ENCODE measurements around the gene PLCL1. TPM values are rescaled to one million over a fixed set of nuclear protein-coding genes. Genes with fewer than 3 reads are reported as not detected.

The PLCL1 gene
- polyA plus RNA-seq, 1 of the 3 experiments (the other 2 are of a cell fraction): 7.7 TPM

DNA sequence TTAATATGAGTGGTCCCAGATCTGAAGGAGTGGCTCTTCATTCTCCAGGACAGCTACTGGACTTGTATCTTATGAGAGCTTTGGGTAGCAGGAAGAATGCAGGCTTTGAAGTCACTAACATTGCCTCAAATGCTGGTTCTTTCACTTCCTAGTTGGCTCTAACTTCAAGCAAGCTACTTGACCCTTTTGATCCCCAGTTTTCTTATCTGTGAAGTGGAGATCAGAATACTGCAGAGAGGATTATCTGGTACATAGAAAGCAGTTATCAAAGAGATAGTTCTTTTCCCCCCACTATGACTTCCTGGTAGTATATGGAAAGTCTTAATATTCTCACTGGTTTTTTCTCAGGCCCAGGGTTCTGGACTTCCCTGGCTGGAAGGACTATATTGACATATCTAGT, 3.4 kb upstream of the PLCL1 start (continued):
- TF ChIP-seq, protein P1, sequence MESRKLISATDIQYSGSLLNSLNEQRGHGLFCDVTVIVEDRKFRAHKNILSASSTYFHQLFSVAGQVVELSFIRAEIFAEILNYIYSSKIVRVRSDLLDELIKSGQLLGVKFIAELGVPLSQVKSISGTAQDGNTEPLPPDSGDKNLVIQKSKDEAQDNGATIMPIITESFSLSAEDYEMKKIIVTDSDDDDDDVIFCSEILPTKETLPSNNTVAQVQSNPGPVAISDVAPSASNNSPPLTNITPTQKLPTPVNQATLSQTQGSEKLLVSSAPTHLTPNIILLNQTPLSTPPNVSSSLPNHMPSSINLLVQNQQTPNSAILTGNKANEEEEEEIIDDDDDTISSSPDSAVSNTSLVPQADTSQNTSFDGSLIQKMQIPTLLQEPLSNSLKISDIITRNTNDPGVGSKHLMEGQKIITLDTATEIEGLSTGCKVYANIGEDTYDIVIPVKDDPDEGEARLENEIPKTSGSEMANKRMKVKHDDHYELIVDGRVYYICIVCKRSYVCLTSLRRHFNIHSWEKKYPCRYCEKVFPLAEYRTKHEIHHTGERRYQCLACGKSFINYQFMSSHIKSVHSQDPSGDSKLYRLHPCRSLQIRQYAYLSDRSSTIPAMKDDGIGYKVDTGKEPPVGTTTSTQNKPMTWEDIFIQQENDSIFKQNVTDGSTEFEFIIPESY (IDR thresholded peaks at IDR 0.05; ENCODE audit: borderline replicate concordance, low read depth): no peak
- TF ChIP-seq RXRA (IDR thresholded peaks at IDR 0.05; ENCODE audit: borderline replicate concordance, low read depth): no peak
- TF ChIP-seq NRF1 (IDR thresholded peaks at IDR 0.05; ENCODE audit: low read depth, low read length): no peak
- TF ChIP-seq, protein P2, sequence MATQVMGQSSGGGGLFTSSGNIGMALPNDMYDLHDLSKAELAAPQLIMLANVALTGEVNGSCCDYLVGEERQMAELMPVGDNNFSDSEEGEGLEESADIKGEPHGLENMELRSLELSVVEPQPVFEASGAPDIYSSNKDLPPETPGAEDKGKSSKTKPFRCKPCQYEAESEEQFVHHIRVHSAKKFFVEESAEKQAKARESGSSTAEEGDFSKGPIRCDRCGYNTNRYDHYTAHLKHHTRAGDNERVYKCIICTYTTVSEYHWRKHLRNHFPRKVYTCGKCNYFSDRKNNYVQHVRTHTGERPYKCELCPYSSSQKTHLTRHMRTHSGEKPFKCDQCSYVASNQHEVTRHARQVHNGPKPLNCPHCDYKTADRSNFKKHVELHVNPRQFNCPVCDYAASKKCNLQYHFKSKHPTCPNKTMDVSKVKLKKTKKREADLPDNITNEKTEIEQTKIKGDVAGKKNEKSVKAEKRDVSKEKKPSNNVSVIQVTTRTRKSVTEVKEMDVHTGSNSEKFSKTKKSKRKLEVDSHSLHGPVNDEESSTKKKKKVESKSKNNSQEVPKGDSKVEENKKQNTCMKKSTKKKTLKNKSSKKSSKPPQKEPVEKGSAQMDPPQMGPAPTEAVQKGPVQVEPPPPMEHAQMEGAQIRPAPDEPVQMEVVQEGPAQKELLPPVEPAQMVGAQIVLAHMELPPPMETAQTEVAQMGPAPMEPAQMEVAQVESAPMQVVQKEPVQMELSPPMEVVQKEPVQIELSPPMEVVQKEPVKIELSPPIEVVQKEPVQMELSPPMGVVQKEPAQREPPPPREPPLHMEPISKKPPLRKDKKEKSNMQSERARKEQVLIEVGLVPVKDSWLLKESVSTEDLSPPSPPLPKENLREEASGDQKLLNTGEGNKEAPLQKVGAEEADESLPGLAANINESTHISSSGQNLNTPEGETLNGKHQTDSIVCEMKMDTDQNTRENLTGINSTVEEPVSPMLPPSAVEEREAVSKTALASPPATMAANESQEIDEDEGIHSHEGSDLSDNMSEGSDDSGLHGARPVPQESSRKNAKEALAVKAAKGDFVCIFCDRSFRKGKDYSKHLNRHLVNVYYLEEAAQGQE (IDR thresholded peaks at IDR 0.05; ENCODE audit: low read depth, low read length): no peak
- TF ChIP-seq TEAD4 (IDR thresholded peaks at IDR 0.05; ENCODE audit: borderline replicate concordance, insufficient read depth): no peak

DNA sequence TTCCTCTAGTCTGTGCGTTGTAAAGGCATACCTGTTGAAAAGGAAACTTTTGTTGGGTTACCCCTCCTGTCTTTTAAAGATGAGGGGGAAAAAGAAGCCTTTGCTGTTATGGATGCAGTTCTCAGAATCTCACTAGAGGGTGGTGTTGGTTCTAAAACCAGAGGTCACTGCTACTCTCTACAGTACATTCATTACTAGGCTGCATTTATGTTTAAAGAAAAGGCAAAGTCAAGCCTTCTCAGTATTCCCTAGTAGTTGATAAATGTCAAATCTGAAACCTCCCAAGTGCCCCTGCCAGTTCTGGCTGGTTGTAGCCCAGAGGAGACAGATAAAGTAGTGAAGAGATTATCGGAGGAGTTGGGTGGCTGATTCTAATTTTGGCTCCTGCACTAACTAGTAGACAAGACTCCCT, 1.4 kb upstream of the PLCL1 start:
- POLR2A ChIA-PET: no interaction called here
- H3F3A ChIP-seq (replicated peaks; ENCODE audit: insufficient read depth): no peaks in the 10 kb centered on the region
- peak; percentile 66 for DNase-seq
- no peak overlapping the region for H3K9ac ChIP-seq
- TF ChIP-seq FOXJ3 (CRISPR knock-in tag; IDR thresholded peaks at IDR 0.05) (no peak), RAD21 (IDR thresholded peaks at IDR 0.05; ENCODE audit: low read length) (peak; percentile 96), NRF1 (IDR thresholded peaks at IDR 0.05; ENCODE audit: low read depth, low read length) (0 out of 2 replicates have a peak, but pooled peaks have one; percentile 10), SMC3 (IDR thresholded peaks at IDR 0.05; ENCODE audit: low read depth, low read length) (peak; percentile 95)
- TF ChIP-seq, protein P3, sequence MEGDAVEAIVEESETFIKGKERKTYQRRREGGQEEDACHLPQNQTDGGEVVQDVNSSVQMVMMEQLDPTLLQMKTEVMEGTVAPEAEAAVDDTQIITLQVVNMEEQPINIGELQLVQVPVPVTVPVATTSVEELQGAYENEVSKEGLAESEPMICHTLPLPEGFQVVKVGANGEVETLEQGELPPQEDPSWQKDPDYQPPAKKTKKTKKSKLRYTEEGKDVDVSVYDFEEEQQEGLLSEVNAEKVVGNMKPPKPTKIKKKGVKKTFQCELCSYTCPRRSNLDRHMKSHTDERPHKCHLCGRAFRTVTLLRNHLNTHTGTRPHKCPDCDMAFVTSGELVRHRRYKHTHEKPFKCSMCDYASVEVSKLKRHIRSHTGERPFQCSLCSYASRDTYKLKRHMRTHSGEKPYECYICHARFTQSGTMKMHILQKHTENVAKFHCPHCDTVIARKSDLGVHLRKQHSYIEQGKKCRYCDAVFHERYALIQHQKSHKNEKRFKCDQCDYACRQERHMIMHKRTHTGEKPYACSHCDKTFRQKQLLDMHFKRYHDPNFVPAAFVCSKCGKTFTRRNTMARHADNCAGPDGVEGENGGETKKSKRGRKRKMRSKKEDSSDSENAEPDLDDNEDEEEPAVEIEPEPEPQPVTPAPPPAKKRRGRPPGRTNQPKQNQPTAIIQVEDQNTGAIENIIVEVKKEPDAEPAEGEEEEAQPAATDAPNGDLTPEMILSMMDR (IDR thresholded peaks at IDR 0.05): peak; percentile 94
- no peak overlapping the region; a peak in 1 of 4 replicates for H3K4me3 ChIP-seq (ENCODE audit: low read depth in 2 of 2, low read length in 1 of 2)
- WGBS (ENCODE audit: low lambda C conversion rate): 48% methylated on average over 2 of the region's 2 CpGs
- CTCF ChIA-PET: interaction anchor here (1.0 to 1.8 kb wide), 4 partner anchors 322 to 496 kb away, joined by 3 to 24 read pairs (median 4); no protein-coding TSS in a partner anchor
- H3K4me2 ChIP-seq: peak overlapping the region; percentile 79; the same call in 1 of the 2 replicates
- H3K27me3 ChIP-seq (ENCODE audit: insufficient read depth): no peaks in the 10 kb centered on the region
- H3K36me3 ChIP-seq (replicated peaks in 1 of 2; ENCODE audit: control insufficient read depth in 1 of 2, insufficient read depth in 2 of 2, low read length in 1 of 2): no peaks in the 10 kb centered on the region
- H3K4me1 ChIP-seq (ENCODE audit: control insufficient read depth in 1 of 2, insufficient read depth in 2 of 2, low read depth in 1 of 2, low read length in 1 of 2): peaks cover 0 to 10% of the 10 kb centered on the region in 2 experiments; a peak in 2 of 4 replicates
- H3K27ac ChIP-seq (ENCODE audit: low read depth in 2 of 2, low read length in 1 of 2): no peak overlapping the region
- no peaks in the 10 kb centered on the region for H3K9me2 ChIP-seq
- no peaks in the 10 kb centered on the region for H4K20me1 ChIP-seq (ENCODE audit: insufficient read depth)
- H2AFZ ChIP-seq (ENCODE audit: low read depth): no peak overlapping the region
- peaks cover 39% of the 10 kb centered on the region for H3K79me2 ChIP-seq (ENCODE audit: insufficient read depth)
- H3K9me3 ChIP-seq: no peaks in the 10 kb centered on the region

All from SK-N-SH (cell line).